Gastrocnemius medialis (tissue), 4 donors: ENCODE results near the gene SETD4. TPM values are rescaled to one million over a fixed set of nuclear protein-coding genes. Genes with fewer than 3 reads are reported as not detected.

Source experiments
- ATAC-seq, 2 donors: fragments of 150-250 bp; one replicate each; pipeline ENCODE4 v1.9.1; 2016
- DNase-seq, 2 donors: peaks; one replicate each; pipeline ENCODE4 v3.0.0-alpha.2; 2019
- H3K27ac ChIP-seq, 4 donors: fragments of 200-600 bp; sonication (generic); 1 replicate in 1 of 4; 2 replicates in 3 of 4; pipeline ENCODE4 v1.5.1; 2016 to 2018; ENCODE audit warnings: mild to moderate bottlenecking in 2 of 4, moderate library complexity in 1 of 4
- H3K27me3 ChIP-seq, 3 donors: fragments of 200-600 bp; sonication (generic) in 2 of 3; 1 replicate in 1 of 3; 2 replicates in 2 of 3; pipeline versions ENCODE4 v1.5.1 to v1.6.0; 2016 to 2019; ENCODE audit warnings: mild to moderate bottlenecking in 1 of 3, moderate library complexity in 1 of 3
- H3K36me3 ChIP-seq, 2 donors: fragments of 200-600 bp; sonication (generic) in 1 of 2; one replicate each; pipeline ENCODE4 v1.5.1; 2017 to 2018
- H3K4me1 ChIP-seq, 2 donors: fragments of 200-600 bp; sonication (generic) in 1 of 2; one replicate each; pipeline ENCODE4 v1.5.1; 2016 to 2017; ENCODE audit warnings: mild to moderate bottlenecking in 2 of 2
- H3K4me3 ChIP-seq, 4 donors: fragments of 200-600 bp; sonication (generic) in 3 of 4; 1 replicate in 1 of 4; 2 replicates in 3 of 4; pipeline ENCODE4 v1.5.1; 2016 to 2019; ENCODE audit warnings: mild to moderate bottlenecking in 2 of 4
- H3K9me3 ChIP-seq, 3 donors: fragments of 200-600 bp; sonication (generic) in 2 of 3; 1 replicate in 1 of 3; 2 replicates in 2 of 3; pipeline ENCODE4 v1.5.1; 2016 to 2019
- CTCF ChIP-seq, 5 experiments: fragments of 450-650 bp in 3 of 5; fragments of 200-600 bp in 2 of 5; sonication (generic) in 2 of 5; IDR thresholded peaks in 4 of 5; conservative IDR thresholded peaks in 1 of 5; 1 replicate in 4 of 5; 2 replicates in 1 of 5; pipeline ENCODE4 v1.5.1; 2016 to 2019; ENCODE audit warnings: antibody characterized with exemption in 5 of 5, mild to moderate bottlenecking in 3 of 5, moderate library complexity in 3 of 5
- POLR2A ChIP-seq, 2 donors: fragments of 450-650 bp; IDR thresholded peaks; one replicate each; pipeline ENCODE4 v1.6.1; 2017; ENCODE audit warnings: antibody characterized with exemption in 2 of 2, mild to moderate bottlenecking in 2 of 2, moderate library complexity in 2 of 2
- in situ Hi-C, 4 donors: fragments of 200-750 bp; cut with MboI; loops; one replicate each; pipeline versions ENCODE4 v1.15.0 to v1.8.0; 2017; ENCODE audit warnings: low sequenced_read_pairs in 4 of 4
- intact Hi-C: fragments of 100-400 bp; cut with DNase I; formaldehyde crosslinking; loops from one replicate; pipeline ENCODE4 v1.15.1; 2023; ENCODE audit warnings: low total_unique reads
- total RNA-seq, 4 donors: library from RNA; depleted of rRNA; stranded (reverse); fragments of >200 nt; gene quantifications; one replicate each; pipeline versions ENCODE4 v1.1.0 to v1.2.3, GENCODE V29; 2016

SETD4 gene
- total RNA-seq, 4 donors from 2014 or later: 5.9 to 21.7 (median 16.7) TPM

GRCh38 chr21:36097427-36098181 lies 37.3 kb upstream of the SETD4 start:
- intact Hi-C loops: no loop called here
- H3K4me3 ChIP-seq: no peak overlapping the region
- peak; percentile 96 to 98 for ATAC-seq

GRCh38 chr21:36096398-36097290 lies 36.3 kb upstream of the SETD4 start:
- intact Hi-C loops: no loop called here
- Histone ChIP-seq H3K4me3 (no peak overlapping the region), H3K36me3 (no peaks in the 10 kb centered on the region), H3K27ac (no peak overlapping the region), H3K9me3 (no peaks in the 10 kb centered on the region), H3K27me3 (no peaks in the 10 kb centered on the region), H3K4me1 (peaks cover 10 to 13% of the 10 kb centered on the region in 2 donors)
- in situ Hi-C loops: no loop called here
- TF ChIP-seq CTCF (IDR thresholded peaks at IDR 0.05 in 4 of 5, conservative IDR thresholded peaks at IDR 0.05 in 1 of 5) (no peak), POLR2A (IDR thresholded peaks at IDR 0.05) (no peak)
- no peak for ATAC-seq
- DNase-seq: no peak

More at GRCh38 chr21:36097427-36098181, 37.3 kb upstream of the SETD4 start:
- no peak for TF ChIP-seq CTCF (IDR thresholded peaks at IDR 0.05 in 4 of 5, conservative IDR thresholded peaks at IDR 0.05 in 1 of 5)
- no peak for TF ChIP-seq POLR2A (IDR thresholded peaks at IDR 0.05)
- no peaks in the 10 kb centered on the region for H3K9me3 ChIP-seq
- H3K27ac ChIP-seq: peak overlapping the region in 3 of 4 donors; percentile 22 to 51 (median 39)
- no peak for DNase-seq
- H3K4me1 ChIP-seq: peaks cover 10 to 13% of the 10 kb centered on the region in 2 donors
- H3K36me3 ChIP-seq: no peaks in the 10 kb centered on the region
- in situ Hi-C loops: no loop called here
- no peaks in the 10 kb centered on the region for H3K27me3 ChIP-seq

DNA sequence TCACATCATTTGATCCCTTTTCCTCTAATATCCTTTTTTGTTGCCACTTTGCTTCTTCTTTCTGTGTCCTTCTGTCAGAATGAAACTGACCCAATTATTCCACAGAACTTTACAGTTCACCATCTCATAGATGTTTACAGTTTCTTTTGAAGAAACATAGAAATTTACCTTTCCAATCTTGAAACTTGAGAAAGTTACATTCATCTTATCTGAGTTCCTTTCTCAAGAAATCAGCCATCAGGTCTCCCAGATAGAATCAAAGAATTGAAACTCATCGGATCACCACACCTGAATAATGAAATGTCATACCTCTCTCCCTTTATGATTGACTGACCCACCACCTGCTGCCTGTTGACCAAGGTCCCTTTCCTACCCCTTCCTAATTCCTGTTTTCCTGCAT lies 33.2 kb upstream of the SETD4 start:
- Histone ChIP-seq H3K9me3 (no peaks in the 10 kb centered on the region), H3K4me1 (peaks cover 12 to 18% of the 10 kb centered on the region in 2 donors), H3K36me3 (no peaks in the 10 kb centered on the region), H3K27ac (no peak overlapping the region), H3K27me3 (no peaks in the 10 kb centered on the region), H3K4me3 (no peak overlapping the region)
- in situ Hi-C loops (no loop called here), intact Hi-C loops (no loop called here)
- no peak for DNase-seq
- no peak for TF ChIP-seq POLR2A (IDR thresholded peaks at IDR 0.05)
- TF ChIP-seq CTCF (IDR thresholded peaks at IDR 0.05 in 4 of 5, conservative IDR thresholded peaks at IDR 0.05 in 1 of 5): no peak
- no peak for ATAC-seq

- in situ Hi-C loops: no loop called here
These were observed 32.4 kb upstream of the SETD4 start for GRCh38 chr21:36092681-36093080.

More at GRCh38 chr21:36092681-36093080, 32.4 kb upstream of the SETD4 start:
- intact Hi-C loops: no loop called here
- Histone ChIP-seq H3K9me3 (no peaks in the 10 kb centered on the region), H3K4me1 (peaks cover 8 to 18% of the 10 kb centered on the region in 2 donors), H3K27ac (no peak overlapping the region), H3K4me3 (no peak overlapping the region), H3K27me3 (no peaks in the 10 kb centered on the region), H3K36me3 (no peaks in the 10 kb centered on the region)
- no peak for DNase-seq
- TF ChIP-seq CTCF (IDR thresholded peaks at IDR 0.05 in 4 of 5, conservative IDR thresholded peaks at IDR 0.05 in 1 of 5) (no peak), POLR2A (IDR thresholded peaks at IDR 0.05) (no peak)
- ATAC-seq: no peak
